ENCODE data around the gene LRPAP1. TPM values are rescaled to one million over a fixed set of nuclear protein-coding genes. Genes with fewer than 3 reads are reported as not detected.
"Not testable (repeated sequence)": the region's sequence is repeated elsewhere in the genome, so short reads cannot be mapped to it uniquely, and the experiment has no call there.

Gene LRPAP1
- total RNA-seq, 1 experiment from 2014 or later, result 156 TPM

- no peak for DNase-seq (ENCODE audit: low spot score)
These were observed 69.3 kb downstream of the LRPAP1 start, which contains the start of gene DOK7 for GRCh38 chr4:3462790-3463415. Gene DOK7 (plus strand): TSS chr4:3463306. CDS start chr4:3463376, 70 bp downstream.

DNA sequence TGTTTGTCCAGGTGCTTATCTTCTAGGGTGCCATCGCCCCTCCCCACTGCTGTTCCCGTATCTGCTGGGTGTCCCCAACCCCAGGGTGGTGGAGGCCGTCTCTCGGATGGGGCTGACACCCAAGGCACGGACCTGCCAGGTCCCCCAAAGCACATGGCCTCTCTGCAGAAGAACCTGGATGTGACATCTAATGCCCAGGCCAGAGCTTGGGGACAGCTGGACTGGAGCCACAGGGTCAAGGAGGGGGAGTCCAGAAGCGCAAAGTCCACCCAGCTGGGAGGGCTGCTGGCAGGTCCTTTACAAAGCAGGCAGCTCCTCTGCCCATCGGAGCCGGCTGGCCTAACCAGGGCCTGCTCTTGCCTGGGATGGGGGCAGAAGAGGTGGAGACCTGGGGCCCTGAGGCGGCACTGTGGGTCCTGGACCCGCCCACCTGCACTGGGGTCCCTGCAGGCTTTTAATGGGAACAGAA is 69.9 kb downstream of the LRPAP1 start:
- DNase-seq (ENCODE audit: low spot score), result no peak

DNA sequence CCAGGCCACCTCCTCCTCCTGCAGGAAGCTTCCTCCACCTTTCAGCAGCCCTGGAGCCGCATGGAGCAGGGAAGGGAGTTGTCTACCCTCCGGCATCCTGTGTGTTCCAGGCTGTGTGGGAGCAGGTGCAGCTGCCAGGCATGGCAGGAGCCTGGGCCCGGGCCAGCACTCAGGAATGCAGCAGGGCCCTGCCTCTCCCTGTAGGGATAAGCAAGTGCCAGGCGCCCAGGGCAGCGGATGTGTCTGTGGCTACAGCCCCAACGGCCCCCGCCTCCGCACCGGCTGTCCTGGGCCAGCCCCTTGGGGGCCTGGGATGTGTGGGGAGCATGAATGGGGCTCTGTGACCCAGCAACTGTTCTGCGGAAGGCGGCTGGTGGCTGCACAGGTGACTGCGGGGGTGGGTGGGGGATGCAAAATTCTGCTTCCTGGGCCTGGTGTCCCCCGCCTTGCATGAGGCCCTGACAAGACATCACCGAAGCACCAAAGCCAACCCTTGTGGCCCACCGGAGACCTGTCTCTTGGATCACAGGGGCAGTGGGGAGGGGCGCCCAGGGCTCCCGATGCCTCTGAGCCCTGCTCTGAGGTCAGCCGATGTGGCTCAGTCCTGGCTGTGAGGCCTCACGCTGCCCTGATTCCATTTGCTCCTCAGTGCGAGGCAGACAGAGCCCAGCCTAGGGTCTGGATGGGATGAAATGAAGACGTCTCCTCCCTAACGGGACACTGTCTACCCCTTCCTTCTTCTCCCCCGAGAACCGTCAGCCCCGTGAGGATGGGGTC is 70.5 kb downstream of the LRPAP1 start:
- no peak for DNase-seq (ENCODE audit: low spot score)

DNA sequence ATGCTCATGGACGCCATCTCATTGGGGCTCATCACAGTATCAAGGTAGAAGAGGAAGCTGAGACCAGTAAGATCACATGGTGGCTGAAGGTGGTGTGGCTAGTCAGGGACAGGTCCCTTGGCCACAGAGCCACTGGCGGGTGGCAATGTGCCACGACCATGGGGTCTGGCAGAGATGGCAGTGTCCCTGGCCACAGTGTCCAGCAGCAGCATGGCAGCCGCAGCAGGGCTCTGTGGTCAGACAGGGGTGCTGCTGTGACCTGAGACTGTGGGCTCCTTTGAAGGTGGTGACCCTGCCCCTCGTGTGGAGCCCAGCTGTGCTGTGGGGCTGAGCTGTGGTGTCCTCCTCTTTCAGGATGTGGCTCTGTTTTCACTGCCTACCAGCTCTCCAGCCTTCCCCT is 71.3 kb downstream of the LRPAP1 start:
- DNase-seq (ENCODE audit: low spot score), result no peak

- DNase-seq (ENCODE audit: low spot score), result not testable (repeated sequence)
These were observed 73.1 kb downstream of the LRPAP1 start for GRCh38 chr4:3459156-3459555.

GRCh38 chr4:3458371-3458770 is 73.9 kb downstream of the LRPAP1 start:
- no peak for DNase-seq (ENCODE audit: low spot score)

- not testable (repeated sequence) for DNase-seq (ENCODE audit: low spot score)
These were observed 76.6 kb downstream of the LRPAP1 start for GRCh38 chr4:3455596-3455995.

Other genes with a start within 250 kb of the LRPAP1 start
- gene RGS12, start 239.4 kb downstream of the LRPAP1 start, total RNA-seq (2014; rRNA removed; shearing (Covaris generic)), result 7.1 and 7.6 TPM in 2 replicates
- gene HGFAC, start 90.5 kb downstream of the LRPAP1 start, total RNA-seq (2014; rRNA removed; shearing (Covaris generic)), result 0.13 TPM in 1 of 2 replicates, not detected in the other
- gene DOK7, start 69.1 kb downstream of the LRPAP1 start, total RNA-seq (2014; rRNA removed; shearing (Covaris generic)), result 16.1 and 17.6 TPM in 2 replicates
- gene ADRA2C, start 234.0 kb upstream of the LRPAP1 start, total RNA-seq (2014; rRNA removed; shearing (Covaris generic)), result 0.53 TPM in 1 of 2 replicates, not detected in the other

Measured in HT-29 (cell line).